ENCODE results near the gene SETBP1. TPM values are rescaled to one million over a fixed set of nuclear protein-coding genes. Genes with fewer than 3 reads are reported as not detected.

The SETBP1 gene
- total RNA-seq, 1 donor from 2014 or later = 51.0 TPM

GRCh38 chr18:44901283-44901682 lies 220.6 kb downstream of the SETBP1 start:
- no peak for DNase-seq (ENCODE audit: low spot score)

- no peak for DNase-seq (ENCODE audit: low spot score)
Measured at GRCh38 chr18:44903327-44903726, 222.6 kb downstream of the SETBP1 start.

- no peak for DNase-seq (ENCODE audit: low spot score)
Measured at GRCh38 chr18:44904768-44905167, 224.1 kb downstream of the SETBP1 start.

- DNase-seq (ENCODE audit: low spot score) = no peak
Measured at GRCh38 chr18:44909191-44909719, 228.6 kb downstream of the SETBP1 start.

- no peak for DNase-seq (ENCODE audit: low spot score)
Measured at GRCh38 chr18:44911260-44911659, 230.6 kb downstream of the SETBP1 start.

GRCh38 chr18:44911773-44912172 lies 231.1 kb downstream of the SETBP1 start:
- no peak for DNase-seq (ENCODE audit: low spot score)

GRCh38 chr18:44912740-44913478 lies 232.2 kb downstream of the SETBP1 start:
- DNase-seq (ENCODE audit: low spot score) = no peak

- DNase-seq (ENCODE audit: low spot score) = no peak
Measured at GRCh38 chr18:44914028-44914427, 233.3 kb downstream of the SETBP1 start.

GRCh38 chr18:44915213-44915612 lies 234.5 kb downstream of the SETBP1 start:
- DNase-seq (ENCODE audit: low spot score) = no peak

GRCh38 chr18:44915661-44916060 lies 235.0 kb downstream of the SETBP1 start:
- no peak for DNase-seq (ENCODE audit: low spot score)

- no peak for DNase-seq (ENCODE audit: low spot score)
Measured at GRCh38 chr18:44916429-44917207, 235.9 kb downstream of the SETBP1 start.

GRCh38 chr18:44917216-44918141 lies 236.8 kb downstream of the SETBP1 start:
- DNase-seq (ENCODE audit: low spot score) = no peak

- no peak for DNase-seq (ENCODE audit: low spot score)
Measured at GRCh38 chr18:44918142-44918476, 237.4 kb downstream of the SETBP1 start.

GRCh38 chr18:44920441-44920840 lies 239.8 kb downstream of the SETBP1 start:
- no peak for DNase-seq (ENCODE audit: low spot score)

- DNase-seq (ENCODE audit: low spot score) = no peak
Measured at GRCh38 chr18:44921974-44922373, 241.3 kb downstream of the SETBP1 start.

- DNase-seq (ENCODE audit: low spot score) = no peak
Measured at GRCh38 chr18:44922968-44923367, 242.3 kb downstream of the SETBP1 start.

GRCh38 chr18:44924785-44925499 lies 244.3 kb downstream of the SETBP1 start:
- DNase-seq (ENCODE audit: low spot score) = no peak

- DNase-seq (ENCODE audit: low spot score) = no peak
Measured at GRCh38 chr18:44927127-44927849, 246.6 kb downstream of the SETBP1 start.

GRCh38 chr18:44934901-44935300 lies 254.2 kb downstream of the SETBP1 start:
- no peak for DNase-seq (ENCODE audit: low spot score)

GRCh38 chr18:44935455-44935854 lies 254.8 kb downstream of the SETBP1 start:
- no peak for DNase-seq (ENCODE audit: low spot score)

- no peak for DNase-seq (ENCODE audit: low spot score)
Measured at GRCh38 chr18:44936485-44936884, 255.8 kb downstream of the SETBP1 start.
